GM18502 (cell line): Measurements from ENCODE around the gene TTC28.
"Not testable (repeated sequence)": the region's sequence is repeated elsewhere in the genome, so short reads cannot be mapped to it uniquely, and the experiment has no call there.

Source experiments
- ATAC-seq: cut with Tn5 transposase; IDR thresholded peaks from one replicate; pipeline ENCODE4 v1.9.1; 2021; ENCODE audit warnings: mild to moderate bottlenecking; ENCODE audit not compliant: unreplicated experiment, poor library complexity

Gene TTC28

GRCh38 chr22:28174509-28174908, 505.1 kb downstream of the TTC28 start:
- no peak for ATAC-seq

- no peak for ATAC-seq
Measured at GRCh38 chr22:28172892-28173670, 506.6 kb downstream of the TTC28 start.

- no peak for ATAC-seq
Measured at GRCh38 chr22:28171712-28172111, 507.9 kb downstream of the TTC28 start.

DNA sequence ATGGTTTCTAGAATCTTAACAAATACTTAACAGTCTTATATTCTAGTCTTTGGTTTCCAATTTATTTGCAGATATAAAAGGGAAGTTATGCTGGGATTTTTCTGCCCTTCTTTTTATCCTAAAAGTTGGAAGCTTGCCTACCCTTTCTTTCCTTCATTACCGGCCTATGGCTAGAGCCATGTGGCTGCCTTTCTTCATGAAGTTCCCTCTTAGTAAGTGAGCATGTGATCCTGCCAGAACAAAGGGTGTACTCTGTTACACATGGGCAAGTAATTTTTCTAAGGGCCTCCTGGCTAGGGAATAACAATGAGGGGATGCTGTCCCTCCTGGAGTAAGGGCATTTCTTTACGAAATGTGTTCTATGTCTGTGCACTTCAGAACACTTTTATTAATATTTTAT, 508.5 kb downstream of the TTC28 start:
- ATAC-seq, result no peak

GRCh38 chr22:28169314-28169713, 510.3 kb downstream of the TTC28 start:
- ATAC-seq, result not testable (repeated sequence)

DNA sequence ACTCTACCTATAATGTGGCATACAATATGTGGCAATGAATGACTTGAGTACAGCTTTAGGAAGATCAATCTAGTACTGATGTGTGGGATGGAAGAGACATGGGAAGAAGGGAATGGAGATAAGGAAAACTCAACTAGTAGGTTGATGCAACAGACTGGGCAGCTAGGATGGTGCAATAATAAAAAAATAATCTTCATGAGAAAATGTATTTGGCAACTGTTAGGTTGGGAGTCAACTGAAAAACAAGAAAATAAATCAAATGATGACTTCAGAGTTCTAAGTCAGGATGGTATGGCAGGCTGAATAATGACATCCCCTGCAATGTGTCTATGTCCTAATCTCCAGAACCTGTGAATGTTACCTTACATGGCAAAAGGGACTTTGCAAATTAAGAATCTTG, 523.8 kb downstream of the TTC28 start:
- no peak for ATAC-seq

DNA sequence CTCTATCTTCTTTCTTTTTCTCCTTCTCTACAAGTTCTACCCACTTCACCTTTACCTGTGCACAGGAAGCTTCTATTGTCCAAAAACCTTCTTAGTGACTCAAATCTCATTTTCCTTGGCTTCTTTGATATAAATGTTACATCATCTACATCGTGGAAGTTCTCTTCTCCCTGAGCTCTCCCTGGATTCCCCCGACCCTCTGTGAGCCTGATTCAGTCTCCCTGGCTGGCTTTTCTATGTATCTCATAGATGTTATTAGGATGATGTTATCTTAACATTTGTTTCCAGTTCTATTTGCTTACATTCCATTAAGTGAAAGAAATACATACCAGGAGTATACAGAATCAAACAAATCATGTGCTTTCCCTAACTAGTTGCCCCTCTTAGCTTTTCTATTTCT, 524.8 kb downstream of the TTC28 start:
- ATAC-seq, result no peak

DNA sequence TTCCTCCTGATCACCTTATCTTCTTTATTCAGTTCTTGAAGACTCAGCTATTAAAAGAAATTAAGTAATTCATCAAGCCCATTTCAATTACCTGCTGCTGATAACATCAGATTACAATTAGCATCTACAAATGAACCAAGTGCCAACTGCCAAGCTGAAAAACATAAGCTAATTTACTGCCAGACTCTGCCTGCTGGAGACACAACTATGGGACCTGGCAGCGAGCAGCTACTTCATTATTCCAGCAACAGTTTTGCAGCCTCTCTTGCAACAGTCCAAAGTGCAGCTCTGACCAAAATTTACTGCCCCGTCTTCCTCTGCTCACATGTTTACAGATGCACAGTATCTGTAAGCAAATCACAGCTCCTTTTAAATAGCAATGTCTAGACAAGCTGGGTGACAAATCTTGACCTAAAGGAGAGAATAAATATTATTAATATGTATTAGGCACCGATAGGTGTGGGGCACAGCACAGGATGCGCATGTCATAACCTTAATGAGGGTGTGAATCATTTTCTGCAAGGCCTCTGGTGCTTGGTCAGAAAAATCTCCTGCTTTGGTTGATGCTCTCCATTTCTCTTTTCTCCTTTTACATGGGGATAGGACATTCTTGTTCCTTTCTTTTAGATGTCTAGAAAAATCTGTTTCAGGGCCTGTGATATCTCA, 528.4 kb downstream of the TTC28 start:
- ATAC-seq, result no peak

DNA sequence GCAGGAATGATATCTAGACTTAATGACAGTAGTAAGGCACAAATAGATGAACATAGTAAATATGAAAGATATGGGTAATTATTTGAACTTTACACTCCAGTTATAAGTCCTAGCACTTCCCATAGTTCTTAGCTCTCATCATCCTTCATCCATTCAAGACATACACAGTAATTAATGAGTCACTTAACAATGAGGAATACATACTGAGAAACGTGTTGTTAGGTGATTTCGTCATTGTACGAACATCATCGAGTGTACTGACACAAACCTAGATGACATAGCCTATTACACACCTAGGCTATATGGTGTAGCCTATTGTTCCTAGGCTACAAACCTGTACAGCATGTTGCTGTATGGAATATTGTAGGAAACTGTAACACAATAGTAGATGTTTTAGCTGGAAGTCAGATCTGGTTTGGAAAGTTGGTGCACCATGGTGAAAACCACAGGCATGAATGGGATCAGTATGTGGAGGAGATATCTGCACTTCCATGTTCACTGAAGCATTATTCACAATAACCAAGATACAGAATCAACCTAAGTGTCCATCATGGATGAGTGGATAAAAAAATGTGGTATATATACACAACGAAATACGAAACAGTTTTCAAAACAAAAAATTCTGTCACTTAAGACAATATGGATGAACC, 530.7 kb downstream of the TTC28 start:
- no peak for ATAC-seq

- ATAC-seq, result no peak
Measured at GRCh38 chr22:28147401-28147800, 532.2 kb downstream of the TTC28 start.

GRCh38 chr22:28146401-28147314, 533.0 kb downstream of the TTC28 start:
- no peak for ATAC-seq

- no peak for ATAC-seq
Measured at GRCh38 chr22:28143961-28144745, 535.5 kb downstream of the TTC28 start.

- no peak for ATAC-seq
Measured at GRCh38 chr22:28143241-28143865, 536.3 kb downstream of the TTC28 start.

- no peak for ATAC-seq
Measured at GRCh38 chr22:28142361-28142961, 537.2 kb downstream of the TTC28 start.

DNA sequence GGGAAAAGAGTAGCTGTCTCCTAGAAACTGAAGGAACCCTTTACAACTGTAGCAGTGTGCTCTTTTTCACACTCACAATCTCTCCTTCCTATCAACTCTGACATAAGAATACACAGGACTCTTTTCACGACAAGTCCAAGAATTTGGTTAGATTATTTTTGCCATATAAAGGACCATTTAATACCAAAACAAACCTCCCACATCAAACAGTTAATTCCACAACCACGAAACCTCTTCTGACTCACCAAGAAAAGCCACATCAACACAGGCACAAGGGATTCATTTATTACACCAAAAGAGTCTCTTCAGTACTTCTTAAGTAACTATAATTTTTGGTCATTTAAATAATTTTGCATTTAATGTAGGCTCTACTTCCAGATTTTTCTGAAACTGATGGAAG, 538.0 kb downstream of the TTC28 start:
- no peak for ATAC-seq

- no peak for ATAC-seq
Measured at GRCh38 chr22:28139961-28140360, 539.7 kb downstream of the TTC28 start.

- ATAC-seq, result no peak
Measured at GRCh38 chr22:28139516-28139915, 540.1 kb downstream of the TTC28 start.

- no peak for ATAC-seq
Measured at GRCh38 chr22:28137036-28137435, 542.6 kb downstream of the TTC28 start.

GRCh38 chr22:28132466-28132865, 547.2 kb downstream of the TTC28 start:
- no peak for ATAC-seq
